Measurements from ENCODE around the gene UBN1.

The UBN1 gene

GRCh38 chr16:4825196-4825595 lies 22.1 kb upstream of the UBN1 start:
- DNase-seq (ENCODE audit: low read depth in 2 of 2) = no peak

GRCh38 chr16:4826526-4826925 lies 20.8 kb upstream of the UBN1 start:
- DNase-seq (ENCODE audit: low read depth in 2 of 2) = no peak

- no peak for DNase-seq (ENCODE audit: low read depth in 2 of 2)
Observed at GRCh38 chr16:4826980-4827379, 20.3 kb upstream of the UBN1 start.

GRCh38 chr16:4828567-4829321 lies 18.5 kb upstream of the UBN1 start:
- no peak for DNase-seq (ENCODE audit: low read depth in 2 of 2)

GRCh38 chr16:4830408-4830807 lies 16.9 kb upstream of the UBN1 start:
- no peak for DNase-seq (ENCODE audit: low read depth in 2 of 2)

- DNase-seq (ENCODE audit: low read depth in 2 of 2) = no peak
Observed at GRCh38 chr16:4831616-4832015, 15.7 kb upstream of the UBN1 start.

- DNase-seq (ENCODE audit: low read depth in 2 of 2) = no peak
Observed at GRCh38 chr16:4832698-4833343, 14.5 kb upstream of the UBN1 start.

GRCh38 chr16:4833584-4833983 lies 13.7 kb upstream of the UBN1 start:
- no peak for DNase-seq (ENCODE audit: low read depth in 2 of 2)

GRCh38 chr16:4836727-4837126 lies 10.6 kb upstream of the UBN1 start:
- DNase-seq (ENCODE audit: low read depth in 2 of 2) = no peak

GRCh38 chr16:4837733-4838501 lies 9.4 kb upstream of the UBN1 start:
- DNase-seq (ENCODE audit: low read depth in 2 of 2) = no peak

- no peak for DNase-seq (ENCODE audit: low read depth in 2 of 2)
Observed at GRCh38 chr16:4839942-4840341, 7.3 kb upstream of the UBN1 start.

- no peak for DNase-seq (ENCODE audit: low read depth in 2 of 2)
Observed at GRCh38 chr16:4840984-4841383, 6.3 kb upstream of the UBN1 start.

GRCh38 chr16:4846503-4846900 lies 779 bp upstream of the UBN1 start:
- no peak for DNase-seq (ENCODE audit: low read depth in 2 of 2)

GRCh38 chr16:4847774-4848587 lies 700 bp downstream of the UBN1 start:
- peak in 1 of 2 donors; percentile 8 for DNase-seq (ENCODE audit: low read depth in 2 of 2)

- no peak for DNase-seq (ENCODE audit: low read depth in 2 of 2)
Observed at GRCh38 chr16:4850211-4850610, 2.9 kb downstream of the UBN1 start.

GRCh38 chr16:4852221-4852872 lies 5.1 kb downstream of the UBN1 start:
- no peak for DNase-seq (ENCODE audit: low read depth in 2 of 2)

GRCh38 chr16:4855371-4855770 lies 8.1 kb downstream of the UBN1 start:
- no peak for DNase-seq (ENCODE audit: low read depth in 2 of 2)

GRCh38 chr16:4855804-4856203 lies 8.5 kb downstream of the UBN1 start:
- no peak for DNase-seq (ENCODE audit: low read depth in 2 of 2)

GRCh38 chr16:4859190-4859899 lies 12.1 kb downstream of the UBN1 start:
- no peak for DNase-seq (ENCODE audit: low read depth in 2 of 2)

GRCh38 chr16:4859900-4860255 lies 12.6 kb downstream of the UBN1 start:
- DNase-seq (ENCODE audit: low read depth in 2 of 2) = no peak

All from stimulated activated CD8-positive, alpha-beta memory T cell treated with anti-CD3 and anti-CD28 coated beads, Interleukin-2, amount 100 ng/mL, for 1 hour (primary cell).